ENCODE measurements around the gene NADK2. TPM values are rescaled to one million over a fixed set of nuclear protein-coding genes. Genes with fewer than 3 reads are reported as not detected.

NADK2 gene
- total RNA-seq, 1 donor from 2014 or later = 24.2 TPM

GRCh38 chr5:36172599-36172998, 69.1 kb downstream of the NADK2 start:
- H3K36me3 Mint-ChIP-seq (ENCODE audit: unreplicated experiment) = no peaks in the 10 kb centered on the region
- H3K4me3 Mint-ChIP-seq (ENCODE audit: unreplicated experiment) = no peak overlapping the region

GRCh38 chr5:36170832-36171424, 70.8 kb downstream of the NADK2 start:
- no peak for TF ChIP-seq CTCF (IDR thresholded peaks at IDR 0.05; ENCODE audit: partially characterized antibody, unreplicated experiment)
- Mint-ChIP-seq H3K9me3 (ENCODE audit: unreplicated experiment) (peaks cover 2% of the 10 kb centered on the region), H3K36me3 (ENCODE audit: unreplicated experiment) (no peaks in the 10 kb centered on the region), H3K4me3 (ENCODE audit: unreplicated experiment) (no peak overlapping the region), H3K27me3 (ENCODE audit: unreplicated experiment) (no peaks in the 10 kb centered on the region), H3K27ac (ENCODE audit: unreplicated experiment) (no peak overlapping the region), H3K4me1 (ENCODE audit: low read depth, unreplicated experiment) (peaks cover 3% of the 10 kb centered on the region)
- no peak for DNase-seq

More at GRCh38 chr5:36172599-36172998, 69.1 kb downstream of the NADK2 start:
- Mint-ChIP-seq H3K27ac (ENCODE audit: unreplicated experiment) (no peak overlapping the region), H3K4me1 (ENCODE audit: low read depth, unreplicated experiment) (peaks cover 7% of the 10 kb centered on the region), H3K27me3 (ENCODE audit: unreplicated experiment) (no peaks in the 10 kb centered on the region), H3K9me3 (ENCODE audit: unreplicated experiment) (peaks cover 3% of the 10 kb centered on the region)
- no peak for DNase-seq
- no peak for TF ChIP-seq CTCF (IDR thresholded peaks at IDR 0.05; ENCODE audit: partially characterized antibody, unreplicated experiment)

- no peak for DNase-seq
- peaks cover 2% of the 10 kb centered on the region for H3K9me3 Mint-ChIP-seq (ENCODE audit: unreplicated experiment)
Observed at GRCh38 chr5:36168737-36169136, 73.0 kb downstream of the NADK2 start.

GRCh38 chr5:36164461-36164860, 77.3 kb downstream of the NADK2 start:
- DNase-seq = no peak
- no peaks in the 10 kb centered on the region for H3K27me3 Mint-ChIP-seq (ENCODE audit: unreplicated experiment)
- TF ChIP-seq CTCF (IDR thresholded peaks at IDR 0.05; ENCODE audit: partially characterized antibody, unreplicated experiment) = no peak
- H3K4me3 Mint-ChIP-seq (ENCODE audit: unreplicated experiment) = no peak overlapping the region
- peaks cover 9% of the 10 kb centered on the region for H3K4me1 Mint-ChIP-seq (ENCODE audit: low read depth, unreplicated experiment)
- no peak overlapping the region for H3K27ac Mint-ChIP-seq (ENCODE audit: unreplicated experiment)
- H3K36me3 Mint-ChIP-seq (ENCODE audit: unreplicated experiment) = peaks cover 7% of the 10 kb centered on the region
- H3K9me3 Mint-ChIP-seq (ENCODE audit: unreplicated experiment) = peaks cover 2% of the 10 kb centered on the region

More at GRCh38 chr5:36168737-36169136, 73.0 kb downstream of the NADK2 start:
- no peak for TF ChIP-seq CTCF (IDR thresholded peaks at IDR 0.05; ENCODE audit: partially characterized antibody, unreplicated experiment)
- no peaks in the 10 kb centered on the region for H3K4me1 Mint-ChIP-seq (ENCODE audit: low read depth, unreplicated experiment)
- H3K27me3 Mint-ChIP-seq (ENCODE audit: unreplicated experiment) = no peaks in the 10 kb centered on the region
- no peaks in the 10 kb centered on the region for H3K36me3 Mint-ChIP-seq (ENCODE audit: unreplicated experiment)
- H3K4me3 Mint-ChIP-seq (ENCODE audit: unreplicated experiment) = no peak overlapping the region
- H3K27ac Mint-ChIP-seq (ENCODE audit: unreplicated experiment) = no peak overlapping the region

GRCh38 chr5:36162810-36163486, 78.8 kb downstream of the NADK2 start:
- no peaks in the 10 kb centered on the region for H3K9me3 Mint-ChIP-seq (ENCODE audit: unreplicated experiment)
- peaks cover 21% of the 10 kb centered on the region for H3K4me1 Mint-ChIP-seq (ENCODE audit: low read depth, unreplicated experiment)
- H3K36me3 Mint-ChIP-seq (ENCODE audit: unreplicated experiment) = peaks cover 7% of the 10 kb centered on the region
- no peak overlapping the region for H3K4me3 Mint-ChIP-seq (ENCODE audit: unreplicated experiment)
- no peak for DNase-seq
- no peak for TF ChIP-seq CTCF (IDR thresholded peaks at IDR 0.05; ENCODE audit: partially characterized antibody, unreplicated experiment)
- no peak overlapping the region for H3K27ac Mint-ChIP-seq (ENCODE audit: unreplicated experiment)
- peaks cover 2% of the 10 kb centered on the region for H3K27me3 Mint-ChIP-seq (ENCODE audit: unreplicated experiment)
